GM12878 (cell line): ENCODE measurements around the gene APH1B. TPM values are rescaled to one million over a fixed set of nuclear protein-coding genes. Genes with fewer than 3 reads are reported as not detected.

Source experiments
- ATAC-seq: fragments of 200-7000 bp; cut with Tn5 transposase; 3 replicates; pipeline ENCODE4 v1.9.1; 2020; ENCODE audit warnings: mild to moderate bottlenecking, moderate library complexity
- BruUV-seq: library from RNA; stranded (reverse); fragments of 400-500 nt; replicated peaks from 2 replicates; lab custom pipeline; 2021; lab: Mats Ljungman, UMichigan
- CTCF ChIA-PET: fragments of 300-600 bp; sonication (Branson Sonifier 250); formaldehyde crosslinking; extraction: SDS; loops from one replicate; lab custom pipeline; 2021; ENCODE audit warnings: inconsistent platforms; lab: Yijun Ruan, JAX
- POLR2A ChIA-PET: fragments of 350-600 bp; formaldehyde crosslinking; extraction: SDS; loops from one replicate; lab custom pipeline; 2021; ENCODE audit warnings: inconsistent platforms; lab: Charles Lee
- RAD21 ChIA-PET: fragments of 300-600 bp; sonication (Branson Sonifier 250); formaldehyde crosslinking; loops from one replicate; lab custom pipeline; 2023; ENCODE audit warnings: antibody characterized with exemption; ENCODE audit not compliant: unreplicated experiment; lab: Charles Lee
- SMC1A ChIA-PET: fragments of 300-600 bp; sonication (Branson Sonifier 250); formaldehyde crosslinking; loops from one replicate; lab custom pipeline; 2023; ENCODE audit not compliant: unreplicated experiment, uncharacterized antibody; lab: Charles Lee
- DNase-seq: peaks from one replicate; pipeline ENCODE4 v3.0.0-alpha.2; 2011; ENCODE audit warnings: low read depth, low spot score
- FAIRE-seq: peaks from 3 replicates; lab custom pipeline; 2011; peaks lifted over from hg19 to GRCh38; lab: Jason Lieb, UNC
- H2AFZ ChIP-seq: 2 replicates; pipeline ENCODE4 v1.6.0; 2011; ENCODE audit warnings: low read depth, low read length, control low read depth; ENCODE audit not compliant: control insufficient read depth
- H3K27ac ChIP-seq: 2 replicates; pipeline ENCODE4 v1.5.1; 2011; ENCODE audit warnings: control low read depth; ENCODE audit not compliant: control insufficient read depth, insufficient read depth
- H3K27me3 ChIP-seq, 2 experiments: replicated peaks in 1 of 2; 2 replicates each; pipeline versions ENCODE4 v1.6.0 to v1.6.1; 2011; ENCODE audit warnings: low read length in 1 of 2; ENCODE audit not compliant: control insufficient read depth in 2 of 2, insufficient read depth in 2 of 2
- H3K36me3 ChIP-seq, 2 experiments: 2 replicates each; pipeline ENCODE4 v1.5.1; 2011; ENCODE audit warnings: low read length in 1 of 2; ENCODE audit not compliant: control insufficient read depth in 2 of 2, insufficient read depth in 2 of 2
- H3K4me1 ChIP-seq: 2 replicates; pipeline ENCODE4 v1.6.1; 2011; ENCODE audit warnings: mild to moderate bottlenecking, low read length, moderate library complexity, mixed read lengths; ENCODE audit not compliant: control insufficient read depth, insufficient read depth
- H3K4me2 ChIP-seq: 2 replicates; pipeline ENCODE4 v1.6.0; 2011; ENCODE audit warnings: control low read depth; ENCODE audit not compliant: control insufficient read depth, insufficient read depth
- H3K4me3 ChIP-seq: fragments of 200-600 bp; sonication (generic); 2 replicates; pipeline ENCODE4 v1.5.1; 2016
- H3K79me2 ChIP-seq: 2 replicates; pipeline ENCODE4 v1.6.0; 2011; ENCODE audit warnings: low read length; ENCODE audit not compliant: control insufficient read depth, insufficient read depth
- H3K9ac ChIP-seq: 2 replicates; pipeline ENCODE4 v1.8.0; 2011; ENCODE audit warnings: low read length, control low read depth, mixed read lengths; ENCODE audit not compliant: control insufficient read depth, insufficient read depth
- H3K9me3 ChIP-seq: replicated peaks from 3 replicates; pipeline ENCODE4 v1.5.1; 2011; ENCODE audit warnings: mild to moderate bottlenecking, low read length; ENCODE audit not compliant: control insufficient read depth, insufficient read depth
- H4K20me1 ChIP-seq: 2 replicates; pipeline ENCODE4 v1.6.0; 2011; ENCODE audit not compliant: control insufficient read depth, insufficient read depth
- EP300 ChIP-seq, 2 experiments: fragments of 150-350 bp in 1 of 2; IDR thresholded peaks; 2 replicates each; pipeline ENCODE4 v1.6.1; 2011 to 2012; ENCODE audit warnings: low read depth in 2 of 2, low read length in 2 of 2, borderline replicate concordance in 1 of 2, improper control_type of control experiment in 1 of 2, inconsistent platforms in 1 of 2; ENCODE audit not compliant: control insufficient read depth in 1 of 2
- IRF5 ChIP-seq: fragments of 450-650 bp; IDR thresholded peaks from 2 replicates; pipeline ENCODE4 v1.6.1; 2017; ENCODE audit warnings: borderline replicate concordance
- NFXL1 ChIP-seq: fragments of 450-650 bp; IDR thresholded peaks from 2 replicates; pipeline ENCODE4 v1.6.1; 2017; ENCODE audit warnings: antibody characterized with exemption, mild to moderate bottlenecking, borderline replicate concordance
- NFYB ChIP-seq: IDR thresholded peaks from 2 replicates; pipeline ENCODE4 v1.6.1; 2011; ENCODE audit warnings: low read depth, mild to moderate bottlenecking, low read length, improper control_type of control experiment, moderate library complexity; ENCODE audit not compliant: insufficient read depth
- PAX5 ChIP-seq: IDR thresholded peaks from 2 replicates; pipeline ENCODE4 v1.6.1; 2011; ENCODE audit warnings: low read depth, low read length, borderline replicate concordance
- PKNOX1 ChIP-seq: fragments of 450-650 bp; IDR thresholded peaks from 2 replicates; pipeline ENCODE4 v1.6.1; 2016; ENCODE audit warnings: mild to moderate bottlenecking
- WGBS: methylation state at CpG from one replicate; pipeline ENCODE4 v1.1.6; 2016; ENCODE audit warnings: low lambda C conversion rate; ENCODE audit not compliant: insufficient replicate concordance, insufficient coverage; ENCODE audit errors: missing lambda C conversion rate; 5-methylcytosine and 5-hydroxymethylcytosine counted together
- in situ Hi-C: fragments of 300-500 bp; cut with MboI; formaldehyde crosslinking; loops from 9 replicates; pipeline ENCODE4 v1.14.3; 2018; ENCODE audit warnings: mixed read lengths
- intact Hi-C: fragments of 100-400 bp; cut with micrococcal nuclease; formaldehyde crosslinking; loops from one replicate; pipeline ENCODE4 v1.14.2; 2022; ENCODE audit not compliant: unreplicated experiment
- polyA plus RNA-seq, 11 experiments: library from polyadenylated mRNA; depleted of rRNA in 4 of 11; unstranded in 6 of 11; stranded (reverse) in 5 of 11; fragments of >200 nt; fragmentation: Nextera tagmentation in 4 of 11; fragmentation: Illumina TruSeq in 1 of 11; extraction: Ambion mirVana in 4 of 11; extraction: Trizol in 1 of 11; gene quantifications; 1 replicate in 1 of 11; 2 replicates in 10 of 11; pipeline versions ENCODE4 v1.2.1 to v1.2.3, GENCODE V29; 2011 to 2016; ENCODE audit warnings: inconsistent platforms in 2 of 11, missing spikeins in 2 of 11, low read depth in 1 of 11
- total RNA-seq, 4 experiments: library from RNA; depleted of rRNA in 3 of 4; stranded (reverse); fragments of >200 nt in 3 of 4; fragmentation: Illumina TruSeq in 1 of 4; extraction: Trizol in 1 of 4; gene quantifications; 2 replicates each; pipeline versions ENCODE4 v1.2.1 to v1.2.3, GENCODE V29; 2013 to 2021

APH1B gene
- total and polyA plus RNA-seq, 10 of the 15 experiments (the other 5 are each of a cell fraction or from before 2014, with no cell fraction given), result 5.0 to 20.8 (median 11.1) TPM

GRCh38 chr15:63327648-63328421 lies 50.4 kb downstream of the APH1B start:
- H3K9ac ChIP-seq, result no peak overlapping the region
- DNase-seq (no peak), ATAC-seq (peak; percentile 45; the same call in 2 of the 3 replicates), FAIRE-seq (no peak)
- no peaks in the 10 kb centered on the region for H3K9me3 ChIP-seq
- H4K20me1 ChIP-seq, result no peaks in the 10 kb centered on the region
- no peak overlapping the region for H3K4me2 ChIP-seq
- WGBS, result 45% methylated on average over 10 of the region's 12 CpGs
- no peaks in the 10 kb centered on the region for H3K79me2 ChIP-seq
- H3K27me3 ChIP-seq, result peaks cover 0 to 3% of the 10 kb centered on the region in 2 experiments; a peak in 2 of 4 replicates
- ChIA-PET RAD21 (interaction anchor here (1.3 kb wide), 1 partner anchor 15 kb away, joined by 4 read pairs; no protein-coding TSS in a partner anchor), CTCF (no interaction called here), SMC1A (no interaction called here), POLR2A (interaction anchor here (0.7 kb wide), 2 partner anchors 447 to 668 kb away, joined by 3 to 4 read pairs; no protein-coding TSS in a partner anchor)
- H3K36me3 ChIP-seq, result no peaks in the 10 kb centered on the region
- no peak overlapping the region for H3K27ac ChIP-seq
- H2AFZ ChIP-seq, result no peak overlapping the region
- H3K4me1 ChIP-seq, result no peaks in the 10 kb centered on the region
- TF ChIP-seq PKNOX1, result peak; percentile 63; the same call in 1 of the 2 replicates
- TF ChIP-seq NFXL1, result no peak
- TF ChIP-seq IRF5, result no peak
- TF ChIP-seq NFYB, result 0 out of 2 replicates have a peak, but pooled peaks have one; percentile 6
- TF ChIP-seq EP300 (IDR thresholded peaks at IDR 0.05; ENCODE audit: borderline replicate concordance in 1 of 2, control insufficient read depth in 1 of 2, low read depth in 2 of 2, low read length in 2 of 2), result no peak
- no peak for TF ChIP-seq PAX5
- in situ Hi-C loops, result no loop called here
- no peak overlapping the region for H3K4me3 ChIP-seq
- BruUV-seq, result no TSS peak
- intact Hi-C loops, result no loop called here
